Ascending aorta (tissue), 2 donors: Measurements from ENCODE around the gene ABCA13. TPM values are rescaled to one million over a fixed set of nuclear protein-coding genes. Genes with fewer than 3 reads are reported as not detected.

Experiments
- DNase-seq, 2 donors: peaks; one replicate each; pipeline ENCODE4 v3.0.0-alpha.2; 2019; ENCODE audit warnings: low spot score in 2 of 2
- H3K27ac ChIP-seq, 2 donors: fragments of 200-600 bp; sonication (generic); one replicate each; pipeline ENCODE4 v1.5.1; 2016 to 2017; ENCODE audit warnings: mild to moderate bottlenecking in 1 of 2
- H3K27me3 ChIP-seq: fragments of 200-600 bp; sonication (generic); one replicate; pipeline ENCODE4 v1.5.1; 2017
- H3K36me3 ChIP-seq, 2 donors: fragments of 200-600 bp; sonication (generic); one replicate each; pipeline ENCODE4 v1.5.1; 2016
- H3K4me1 ChIP-seq, 2 donors: fragments of 200-600 bp; sonication (generic); one replicate each; pipeline ENCODE4 v1.5.1; 2016 to 2017; ENCODE audit warnings: mild to moderate bottlenecking in 1 of 2
- H3K4me3 ChIP-seq, 2 donors: fragments of 200-600 bp; sonication (generic); one replicate each; pipeline ENCODE4 v1.5.1; 2016 to 2017; ENCODE audit warnings: mild to moderate bottlenecking in 1 of 2
- H3K9me3 ChIP-seq, 2 donors: fragments of 200-600 bp; sonication (generic); one replicate each; pipeline ENCODE4 v1.5.1; 2016
- CTCF ChIP-seq, 3 experiments: fragments of 200-600 bp in 2 of 3; fragments of 450-650 bp in 1 of 3; sonication (generic) in 2 of 3; IDR thresholded peaks; one replicate each; pipeline ENCODE4 v1.5.1; 2016 to 2019; ENCODE audit warnings: antibody characterized with exemption in 3 of 3, mild to moderate bottlenecking in 1 of 3, moderate library complexity in 1 of 3
- intact Hi-C: fragments of 100-400 bp; cut with DNase I; formaldehyde crosslinking; loops from one replicate; pipeline ENCODE4 v1.15.1; 2023
- total RNA-seq: library from RNA; depleted of rRNA; stranded (reverse); fragments of >200 nt; gene quantifications from one replicate; pipeline ENCODE4 v1.1.0, GENCODE V29; 2016

Gene ABCA13
- total RNA-seq, 1 donor from 2014 or later = not detected

- no peak for DNase-seq
- H3K4me3 ChIP-seq = no peak overlapping the region
- no peak for TF ChIP-seq CTCF (IDR thresholded peaks at IDR 0.05)
- no peaks in the 10 kb centered on the region for H3K36me3 ChIP-seq
- H3K27me3 ChIP-seq = no peaks in the 10 kb centered on the region
- H3K9me3 ChIP-seq = no peaks in the 10 kb centered on the region
- H3K27ac ChIP-seq = no peak overlapping the region
- intact Hi-C loops = no loop called here
- no peaks in the 10 kb centered on the region for H3K4me1 ChIP-seq
Observed at GRCh38 chr7:48307041-48307714, 135.9 kb downstream of the ABCA13 start.

- Histone ChIP-seq H3K4me3 (no peak overlapping the region), H3K36me3 (no peaks in the 10 kb centered on the region), H3K27ac (no peak overlapping the region), H3K27me3 (no peaks in the 10 kb centered on the region), H3K4me1 (no peaks in the 10 kb centered on the region), H3K9me3 (no peaks in the 10 kb centered on the region)
- no peak for TF ChIP-seq CTCF (IDR thresholded peaks at IDR 0.05)
- no peak for DNase-seq
- intact Hi-C loops = no loop called here
Observed at GRCh38 chr7:48309720-48310119, 138.5 kb downstream of the ABCA13 start.

GRCh38 chr7:48311464-48312100, 140.3 kb downstream of the ABCA13 start:
- H3K9me3 ChIP-seq = no peaks in the 10 kb centered on the region
- H3K27ac ChIP-seq = no peak overlapping the region
- DNase-seq = no peak
- no peaks in the 10 kb centered on the region for H3K36me3 ChIP-seq
- no peaks in the 10 kb centered on the region for H3K27me3 ChIP-seq
- intact Hi-C loops = no loop called here
- TF ChIP-seq CTCF (IDR thresholded peaks at IDR 0.05) = no peak
- H3K4me1 ChIP-seq = no peaks in the 10 kb centered on the region
- no peak overlapping the region for H3K4me3 ChIP-seq

- Histone ChIP-seq H3K9me3 (no peaks in the 10 kb centered on the region), H3K36me3 (no peaks in the 10 kb centered on the region), H3K4me1 (no peaks in the 10 kb centered on the region), H3K27ac (no peak overlapping the region), H3K27me3 (no peaks in the 10 kb centered on the region), H3K4me3 (no peak overlapping the region)
- no peak for DNase-seq
- intact Hi-C loops = no loop called here
- TF ChIP-seq CTCF (IDR thresholded peaks at IDR 0.05) = no peak
Observed at GRCh38 chr7:48312151-48312550, 140.9 kb downstream of the ABCA13 start.

GRCh38 chr7:48316768-48317167, 145.5 kb downstream of the ABCA13 start:
- Histone ChIP-seq H3K36me3 (no peaks in the 10 kb centered on the region), H3K27me3 (no peaks in the 10 kb centered on the region), H3K9me3 (no peaks in the 10 kb centered on the region), H3K27ac (no peak overlapping the region), H3K4me3 (no peak overlapping the region), H3K4me1 (no peaks in the 10 kb centered on the region)
- DNase-seq = no peak
- TF ChIP-seq CTCF (IDR thresholded peaks at IDR 0.05) = no peak
- intact Hi-C loops = no loop called here
